ENCODE results near the gene DNAJC28. TPM values are rescaled to one million over a fixed set of nuclear protein-coding genes. Genes with fewer than 3 reads are reported as not detected.

The DNAJC28 gene
- total RNA-seq, 1 donor from 2014 or later, result 2.1 TPM

- Histone ChIP-seq H3K27me3 (ENCODE audit: insufficient read depth, low read length) (no peaks in the 10 kb centered on the region), H3K9me3 (ENCODE audit: insufficient read depth, low read depth, low read length) (no peaks in the 10 kb centered on the region), H2AFZ (ENCODE audit: low read depth, low read length) (no peak overlapping the region), H3K27ac (ENCODE audit: low read depth, low read length) (no peak overlapping the region), H3K4me3 (ENCODE audit: insufficient read depth, low read depth, low read length) (no peak overlapping the region), H3K79me2 (ENCODE audit: insufficient read depth, low read length) (no peaks in the 10 kb centered on the region), H3K4me2 (ENCODE audit: low read length) (no peak overlapping the region), H4K20me1 (ENCODE audit: insufficient read depth, low read length) (no peaks in the 10 kb centered on the region), H3K4me1 (ENCODE audit: insufficient read depth, low read length) (no peaks in the 10 kb centered on the region), H3K36me3 (ENCODE audit: insufficient read depth, low read length) (peaks cover 61% of the 10 kb centered on the region), H3K9ac (ENCODE audit: low read length) (no peak overlapping the region)
- TF ChIP-seq, protein P1, sequence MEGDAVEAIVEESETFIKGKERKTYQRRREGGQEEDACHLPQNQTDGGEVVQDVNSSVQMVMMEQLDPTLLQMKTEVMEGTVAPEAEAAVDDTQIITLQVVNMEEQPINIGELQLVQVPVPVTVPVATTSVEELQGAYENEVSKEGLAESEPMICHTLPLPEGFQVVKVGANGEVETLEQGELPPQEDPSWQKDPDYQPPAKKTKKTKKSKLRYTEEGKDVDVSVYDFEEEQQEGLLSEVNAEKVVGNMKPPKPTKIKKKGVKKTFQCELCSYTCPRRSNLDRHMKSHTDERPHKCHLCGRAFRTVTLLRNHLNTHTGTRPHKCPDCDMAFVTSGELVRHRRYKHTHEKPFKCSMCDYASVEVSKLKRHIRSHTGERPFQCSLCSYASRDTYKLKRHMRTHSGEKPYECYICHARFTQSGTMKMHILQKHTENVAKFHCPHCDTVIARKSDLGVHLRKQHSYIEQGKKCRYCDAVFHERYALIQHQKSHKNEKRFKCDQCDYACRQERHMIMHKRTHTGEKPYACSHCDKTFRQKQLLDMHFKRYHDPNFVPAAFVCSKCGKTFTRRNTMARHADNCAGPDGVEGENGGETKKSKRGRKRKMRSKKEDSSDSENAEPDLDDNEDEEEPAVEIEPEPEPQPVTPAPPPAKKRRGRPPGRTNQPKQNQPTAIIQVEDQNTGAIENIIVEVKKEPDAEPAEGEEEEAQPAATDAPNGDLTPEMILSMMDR (IDR thresholded peaks at IDR 0.05; ENCODE audit: insufficient read depth, low read depth, low read length), result no peak
- no peak for TF ChIP-seq EZH2 (IDR thresholded peaks at IDR 0.05; ENCODE audit: insufficient read depth, low read length)
- Mint-ChIP-seq H3K4me3 (ENCODE audit: unreplicated experiment) (no peak overlapping the region), H3K9me3 (ENCODE audit: unreplicated experiment) (no peaks in the 10 kb centered on the region), H3K27ac (ENCODE audit: unreplicated experiment) (no peak overlapping the region), H3K4me1 (ENCODE audit: low read depth, unreplicated experiment) (no peaks in the 10 kb centered on the region), H3K27me3 (ENCODE audit: low read depth, unreplicated experiment) (no peaks in the 10 kb centered on the region), H3K36me3 (ENCODE audit: low read depth, unreplicated experiment) (peaks cover 11% of the 10 kb centered on the region)
- no peak for DNase-seq (ENCODE audit: low read depth)
- FAIRE-seq, result no peak
These were observed 39.5 kb upstream of the DNAJC28 start for GRCh38 chr21:33531007-33531406.

DNA sequence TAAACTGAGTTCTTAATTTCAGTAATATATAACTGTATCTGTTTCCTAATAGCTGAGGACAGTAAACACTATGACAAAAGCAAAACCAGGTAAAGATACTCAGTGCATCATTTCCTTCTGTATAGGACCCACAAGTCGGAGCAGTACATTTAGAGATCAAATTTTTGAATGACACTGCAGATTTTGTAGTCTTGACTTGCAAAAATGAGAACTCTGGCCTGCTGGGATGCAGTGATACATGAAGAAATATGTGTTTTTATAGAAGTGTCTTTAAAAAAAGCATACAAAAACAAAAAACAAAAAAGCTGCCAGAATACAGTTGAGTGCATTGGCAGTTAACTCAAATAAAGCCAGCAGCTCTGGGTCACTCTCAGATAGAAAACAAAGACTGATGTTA is 31.4 kb upstream of the DNAJC28 start:
- no peak overlapping the region for H3K4me2 ChIP-seq (ENCODE audit: low read length)
- H3K4me1 ChIP-seq (ENCODE audit: insufficient read depth, low read length), result no peaks in the 10 kb centered on the region
- H3K27me3 ChIP-seq (ENCODE audit: insufficient read depth, low read length), result no peaks in the 10 kb centered on the region
- TF ChIP-seq EZH2 (IDR thresholded peaks at IDR 0.05; ENCODE audit: insufficient read depth, low read length), result no peak
- TF ChIP-seq, protein P1 (IDR thresholded peaks at IDR 0.05; ENCODE audit: insufficient read depth, low read depth, low read length), result no peak
- no peak overlapping the region for H3K9ac ChIP-seq (ENCODE audit: low read length)
- Mint-ChIP-seq H3K4me1 (ENCODE audit: low read depth, unreplicated experiment) (no peaks in the 10 kb centered on the region), H3K36me3 (ENCODE audit: low read depth, unreplicated experiment) (peaks cover 7% of the 10 kb centered on the region), H3K27me3 (ENCODE audit: low read depth, unreplicated experiment) (no peaks in the 10 kb centered on the region), H3K27ac (ENCODE audit: unreplicated experiment) (no peak overlapping the region), H3K4me3 (ENCODE audit: unreplicated experiment) (no peak overlapping the region), H3K9me3 (ENCODE audit: unreplicated experiment) (no peaks in the 10 kb centered on the region)
- H4K20me1 ChIP-seq (ENCODE audit: insufficient read depth, low read length), result no peaks in the 10 kb centered on the region
- H3K27ac ChIP-seq (ENCODE audit: low read depth, low read length), result no peak overlapping the region
- H3K36me3 ChIP-seq (ENCODE audit: insufficient read depth, low read length), result peaks cover 38% of the 10 kb centered on the region
- DNase-seq (ENCODE audit: low read depth), result no peak
- H2AFZ ChIP-seq (ENCODE audit: low read depth, low read length), result no peak overlapping the region
- FAIRE-seq, result no peak
- no peaks in the 10 kb centered on the region for H3K79me2 ChIP-seq (ENCODE audit: insufficient read depth, low read length)
- H3K9me3 ChIP-seq (ENCODE audit: insufficient read depth, low read depth, low read length), result no peaks in the 10 kb centered on the region
- H3K4me3 ChIP-seq (ENCODE audit: insufficient read depth, low read depth, low read length), result no peak overlapping the region

GRCh38 chr21:33522297-33522952 is 30.9 kb upstream of the DNAJC28 start:
- no peaks in the 10 kb centered on the region for H3K9me3 Mint-ChIP-seq (ENCODE audit: unreplicated experiment)
- no peak overlapping the region for H3K27ac ChIP-seq (ENCODE audit: low read depth, low read length)
- H3K27ac Mint-ChIP-seq (ENCODE audit: unreplicated experiment), result no peak overlapping the region

More at GRCh38 chr21:33522297-33522952, 30.9 kb upstream of the DNAJC28 start:
- no peaks in the 10 kb centered on the region for H3K9me3 ChIP-seq (ENCODE audit: insufficient read depth, low read depth, low read length)
- DNase-seq (ENCODE audit: low read depth) (no peak), FAIRE-seq (no peak)
- H3K4me3 ChIP-seq (ENCODE audit: insufficient read depth, low read depth, low read length), result no peak overlapping the region
- H3K4me3 Mint-ChIP-seq (ENCODE audit: unreplicated experiment), result no peak overlapping the region
- TF ChIP-seq EZH2 (IDR thresholded peaks at IDR 0.05; ENCODE audit: insufficient read depth, low read length), result no peak
- TF ChIP-seq, protein P1 (IDR thresholded peaks at IDR 0.05; ENCODE audit: insufficient read depth, low read depth, low read length), result no peak
- no peaks in the 10 kb centered on the region for H3K4me1 ChIP-seq (ENCODE audit: insufficient read depth, low read length)
- no peaks in the 10 kb centered on the region for H3K27me3 ChIP-seq (ENCODE audit: insufficient read depth, low read length)
- H3K36me3 Mint-ChIP-seq (ENCODE audit: low read depth, unreplicated experiment), result peaks cover 6% of the 10 kb centered on the region
- H4K20me1 ChIP-seq (ENCODE audit: insufficient read depth, low read length), result no peaks in the 10 kb centered on the region
- no peaks in the 10 kb centered on the region for H3K79me2 ChIP-seq (ENCODE audit: insufficient read depth, low read length)
- H3K9ac ChIP-seq (ENCODE audit: low read length), result no peak overlapping the region
- H3K36me3 ChIP-seq (ENCODE audit: insufficient read depth, low read length), result peaks cover 38% of the 10 kb centered on the region
- H3K27me3 Mint-ChIP-seq (ENCODE audit: low read depth, unreplicated experiment), result no peaks in the 10 kb centered on the region
- no peak overlapping the region for H3K4me2 ChIP-seq (ENCODE audit: low read length)
- H3K4me1 Mint-ChIP-seq (ENCODE audit: low read depth, unreplicated experiment), result no peaks in the 10 kb centered on the region
- H2AFZ ChIP-seq (ENCODE audit: low read depth, low read length), result no peak overlapping the region

All from astrocyte (in vitro differentiated cells and primary cell).